ENCODE results near the gene RASGRF2. TPM values are rescaled to one million over a fixed set of nuclear protein-coding genes. Genes with fewer than 3 reads are reported as not detected.

Gene RASGRF2
- total RNA-seq, 4 donors from 2014 or later = 3.8 to 9.1 (median 5.3) TPM

GRCh38 chr5:81003811-81004386, 43.7 kb downstream of the RASGRF2 start:
- Histone ChIP-seq H3K4me3 (no peak overlapping the region), H3K36me3 (no peaks in the 10 kb centered on the region), H3K9me3 (no peaks in the 10 kb centered on the region), H3K4me1 (no peaks in the 10 kb centered on the region), H3K27me3 (no peaks in the 10 kb centered on the region), H3K27ac (peak overlapping the region in 2 of 4 donors; percentile 13 to 52)
- ATAC-seq = no peak
- WGBS, 2 donors (ENCODE audit: low coverage in 1 of 2) = 32 to 64% methylated on average over 2 to 4 of the region's 4 CpGs
- TF ChIP-seq EP300 (IDR thresholded peaks at IDR 0.05) (no peak), CTCF (IDR thresholded peaks at IDR 0.05) (no peak), POLR2A (IDR thresholded peaks at IDR 0.05) (no peak)

GRCh38 chr5:81005708-81006107, 45.5 kb downstream of the RASGRF2 start:
- no peak for ATAC-seq
- no peaks in the 10 kb centered on the region for H3K4me1 ChIP-seq

GRCh38 chr5:81006231-81006630, 46.1 kb downstream of the RASGRF2 start:
- Histone ChIP-seq H3K4me1 (no peaks in the 10 kb centered on the region), H3K27ac (no peak overlapping the region), H3K4me3 (no peak overlapping the region), H3K36me3 (no peaks in the 10 kb centered on the region), H3K27me3 (no peaks in the 10 kb centered on the region), H3K9me3 (no peaks in the 10 kb centered on the region)
- TF ChIP-seq EP300 (IDR thresholded peaks at IDR 0.05) (no peak), POLR2AphosphoS5 (IDR thresholded peaks at IDR 0.05) (no peak), CTCF (IDR thresholded peaks at IDR 0.05) (no peak), POLR2A (IDR thresholded peaks at IDR 0.05) (no peak)
- no peak for ATAC-seq

More at GRCh38 chr5:81005708-81006107, 45.5 kb downstream of the RASGRF2 start:
- H3K9me3 ChIP-seq = no peaks in the 10 kb centered on the region
- WGBS, 2 donors (ENCODE audit: low coverage in 1 of 2) = 61 to 63% methylated on average over 4 of the region's 4 CpGs
- no peaks in the 10 kb centered on the region for H3K27me3 ChIP-seq
- H3K4me3 ChIP-seq = no peak overlapping the region
- no peaks in the 10 kb centered on the region for H3K36me3 ChIP-seq
- H3K27ac ChIP-seq = no peak overlapping the region
- no peak for TF ChIP-seq CTCF (IDR thresholded peaks at IDR 0.05)
- TF ChIP-seq EP300 (IDR thresholded peaks at IDR 0.05) = no peak
- TF ChIP-seq POLR2AphosphoS5 (IDR thresholded peaks at IDR 0.05) = no peak
- TF ChIP-seq POLR2A (IDR thresholded peaks at IDR 0.05) = no peak

- H3K4me1 ChIP-seq = no peaks in the 10 kb centered on the region
- no peak overlapping the region for H3K27ac ChIP-seq
- ATAC-seq = no peak
- no peak overlapping the region for H3K4me3 ChIP-seq
- WGBS, 2 donors (ENCODE audit: low coverage in 1 of 2) = 70 to 76% methylated on average over 4 to 8 of the region's 8 CpGs
- no peaks in the 10 kb centered on the region for H3K36me3 ChIP-seq
- H3K27me3 ChIP-seq = no peaks in the 10 kb centered on the region
- H3K9me3 ChIP-seq = no peaks in the 10 kb centered on the region
- TF ChIP-seq POLR2A (IDR thresholded peaks at IDR 0.05) = no peak
- TF ChIP-seq EP300 (IDR thresholded peaks at IDR 0.05) = no peak
Observed at GRCh38 chr5:81006947-81007636, 46.9 kb downstream of the RASGRF2 start.

GRCh38 chr5:81007637-81008027, 47.5 kb downstream of the RASGRF2 start:
- no peak for ATAC-seq
- no peak for TF ChIP-seq CTCF (IDR thresholded peaks at IDR 0.05)
- Histone ChIP-seq H3K4me3 (no peak overlapping the region), H3K36me3 (no peaks in the 10 kb centered on the region), H3K27ac (no peak overlapping the region), H3K27me3 (no peaks in the 10 kb centered on the region), H3K4me1 (no peaks in the 10 kb centered on the region), H3K9me3 (no peaks in the 10 kb centered on the region)
- WGBS, 2 donors (ENCODE audit: low coverage in 1 of 2) = 78 to 81% methylated on average over 1 to 2 of the region's 5 CpGs
